ENCODE results near the gene GTF3C5.

DNA sequence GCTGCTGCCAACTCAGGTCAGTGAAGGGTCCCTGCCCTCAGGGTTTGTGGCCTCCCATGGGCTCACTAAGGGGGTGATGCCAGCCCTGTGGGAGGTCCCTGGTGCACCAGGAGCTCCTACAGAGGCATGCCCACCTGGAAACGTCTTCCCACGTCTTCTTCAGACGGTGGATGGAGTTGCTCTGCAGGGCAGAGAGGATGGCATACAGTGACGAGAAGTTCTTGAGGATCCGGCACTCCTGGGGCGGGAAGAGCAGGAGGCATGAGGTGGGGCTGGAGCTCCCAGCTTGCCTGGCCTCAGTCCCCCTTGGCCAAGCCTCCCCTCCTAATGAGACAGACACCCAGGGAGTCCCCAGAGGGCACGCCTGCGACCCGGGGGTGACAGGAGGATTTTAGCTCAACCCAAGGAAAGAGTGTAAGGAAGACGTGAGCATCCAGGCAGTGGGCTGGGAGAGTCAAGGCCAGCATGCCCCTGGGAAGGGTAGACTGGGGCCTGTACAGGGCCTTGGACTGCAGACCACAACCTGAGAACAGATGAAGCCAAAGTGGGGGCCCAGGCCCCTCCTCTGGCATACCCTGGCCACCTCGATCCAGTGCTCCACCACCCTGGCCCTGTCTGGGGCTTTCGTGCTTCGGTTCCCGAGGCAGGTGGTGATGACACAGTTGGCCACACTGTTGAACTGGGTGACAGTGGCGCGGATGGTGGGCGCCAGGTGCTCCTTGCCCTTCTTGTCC lies 75.9 kb downstream of the GTF3C5 start:
- TF ChIP-seq POLR2A (IDR thresholded peaks at IDR 0.05; ENCODE audit: low read length) (no peak), GATA1 (IDR thresholded peaks at IDR 0.05; ENCODE audit: low read depth, low read length) (no peak)

Measured in erythroblast (primary cell).